Stimulated activated CD8-positive, alpha-beta memory T cell treated with anti-CD3 and anti-CD28 coated beads, Interleukin-7, amount 100 ng/mL, for 48 hours (primary cell): ENCODE results near the gene ZSCAN9.
A peak's percentile ranks its signal among the peaks of the same experiment; 100 is the strongest.

Source experiments
- DNase-seq, 2 donors: peaks; one replicate each; pipeline ENCODE4 v3.0.0-alpha.2; 2020; ENCODE audit warnings: low read depth in 1 of 2; ENCODE audit errors: extremely low read depth in 1 of 2

ZSCAN9 gene

GRCh38 chr6:28266563-28266961 lies 41.5 kb downstream of the ZSCAN9 start:
- no peak for DNase-seq

DNA sequence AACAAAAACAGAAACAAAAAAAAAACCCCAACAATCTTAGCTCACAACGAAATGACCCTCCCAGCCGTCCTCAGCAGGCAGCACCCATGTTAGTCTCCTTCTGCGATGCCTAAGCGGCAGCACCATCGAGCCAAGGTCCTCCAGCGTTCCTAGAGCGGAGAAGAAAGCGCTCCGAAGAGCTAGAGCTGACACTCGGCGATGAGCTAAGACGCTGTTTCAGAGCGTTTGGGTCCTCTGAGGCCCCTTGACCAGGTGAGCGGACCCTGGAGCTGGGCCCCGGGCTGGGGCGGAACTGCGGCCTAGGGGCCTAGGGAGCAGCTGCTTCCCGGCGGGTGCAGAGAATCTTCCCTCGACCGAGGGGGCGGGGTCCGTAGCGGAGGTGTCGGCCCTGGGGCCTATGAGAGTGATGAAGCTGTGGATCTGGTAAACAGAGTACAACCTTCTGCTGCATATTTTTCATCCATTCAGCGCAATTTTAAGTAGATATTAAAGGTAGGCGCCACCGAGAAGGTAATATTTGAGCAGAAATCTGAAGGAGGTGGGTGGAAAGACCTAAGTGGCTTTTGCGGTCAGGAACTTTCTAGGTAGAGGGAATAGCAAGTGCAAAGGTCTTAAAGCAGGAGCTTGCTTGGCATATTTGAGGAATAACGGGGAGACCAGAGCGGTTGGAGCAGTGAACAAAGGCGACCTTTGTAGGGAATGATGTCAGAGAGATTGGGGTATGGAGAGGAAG lies 42.1 kb downstream of the ZSCAN9 start, which contains the start of gene ZSCAN26:
Gene ZSCAN26 (plus strand): TSS at position 182 of the 733 bp plus-strand sequence. CDS start 4,777 bp downstream, outside the sequence.
- peak; percentile 54 to 76 for DNase-seq

DNA sequence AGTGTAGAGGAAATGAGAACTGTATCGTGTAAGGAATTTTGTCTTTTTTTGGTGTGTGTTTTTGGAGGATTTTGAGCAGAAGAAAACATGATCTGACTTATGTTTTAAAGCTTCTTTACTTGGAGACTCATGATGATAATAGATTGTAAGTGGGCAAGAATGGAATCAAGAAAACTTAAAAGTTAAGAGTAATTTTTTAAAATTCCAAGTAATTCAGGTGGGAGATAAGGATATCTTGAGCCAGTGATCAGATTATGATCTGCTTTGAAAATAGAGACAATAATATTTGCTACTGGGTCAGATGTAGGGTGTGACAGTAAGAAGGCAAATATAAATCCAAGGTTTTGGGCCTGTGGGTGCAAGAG lies 42.6 kb downstream of the ZSCAN9 start:
- no peak for DNase-seq

GRCh38 chr6:28269492-28269891 lies 44.4 kb downstream of the ZSCAN9 start:
- no peak for DNase-seq

- no peak for DNase-seq
Observed at GRCh38 chr6:28274888-28275287, 49.8 kb downstream of the ZSCAN9 start.

GRCh38 chr6:28277746-28278145 lies 52.7 kb downstream of the ZSCAN9 start:
- no peak for DNase-seq

DNA sequence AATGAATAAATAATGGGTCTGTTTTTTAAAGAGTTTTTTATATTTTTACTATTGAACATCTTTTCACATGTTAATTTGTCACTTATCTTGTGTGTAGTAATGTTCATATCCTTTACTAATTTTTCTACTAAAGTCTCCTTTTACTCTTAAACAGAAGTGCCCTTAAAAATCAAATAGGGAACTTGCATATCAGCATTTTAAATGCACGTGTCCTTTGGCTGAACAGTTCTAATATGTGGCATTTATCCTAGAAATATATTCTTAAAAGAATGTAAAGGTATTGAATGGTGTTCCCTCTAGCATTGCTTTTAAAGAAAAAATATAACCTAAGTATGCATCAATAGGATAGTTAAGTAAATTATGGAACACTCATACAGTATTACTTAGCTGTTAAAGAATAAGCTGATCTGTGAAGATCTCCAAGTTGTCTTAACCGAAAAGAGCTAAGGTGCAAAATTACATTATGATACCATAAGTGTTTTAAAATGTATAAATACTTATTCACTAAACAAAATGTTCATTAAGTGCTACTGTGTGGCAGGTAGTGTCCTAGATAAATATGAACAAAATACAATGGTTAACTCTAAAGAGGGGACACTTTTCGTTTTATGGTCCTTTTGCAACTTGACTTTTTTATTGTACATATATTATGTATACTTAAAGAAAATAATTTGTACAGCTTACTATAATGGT lies 55.7 kb downstream of the ZSCAN9 start:
- no peak for DNase-seq

DNA sequence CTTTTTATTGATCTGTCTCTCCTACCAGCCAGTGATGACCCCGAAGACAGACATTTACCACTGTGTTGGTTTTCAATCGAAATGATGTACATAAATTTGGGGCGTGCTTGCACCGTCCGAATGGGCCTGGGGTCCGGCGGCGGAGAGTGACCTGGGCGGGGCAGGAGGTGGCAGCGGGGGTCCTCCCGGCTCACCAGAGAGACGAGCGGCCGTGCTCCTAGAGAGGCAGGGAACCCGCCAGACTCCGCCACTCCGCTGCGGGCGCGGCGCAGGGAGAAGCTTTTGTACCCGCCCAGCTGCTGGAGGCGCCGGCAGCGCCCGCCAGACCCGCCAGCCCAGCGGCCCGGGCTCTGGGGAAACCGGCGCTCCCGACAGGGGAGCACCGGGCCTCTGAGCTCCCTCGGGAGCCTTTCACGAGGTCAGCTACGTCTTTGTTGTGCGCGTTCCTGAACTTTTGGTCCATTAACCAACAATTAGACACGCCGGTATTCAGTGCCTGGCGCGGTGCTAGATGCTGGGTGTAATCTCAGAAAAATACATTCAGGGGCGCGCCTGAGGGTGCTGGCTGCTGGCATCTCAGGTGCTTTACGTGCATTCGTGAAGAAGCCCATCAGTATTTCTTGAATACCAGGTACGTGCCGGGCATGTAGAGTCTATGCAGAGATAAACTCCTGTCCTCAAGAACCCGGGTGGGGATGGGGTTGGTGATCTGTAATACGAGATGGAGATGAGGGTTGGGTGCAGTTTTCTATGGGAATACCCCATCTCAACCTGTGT lies 56.4 kb downstream of the ZSCAN9 start, which contains the start of gene PGBD1:
Gene PGBD1 (plus strand): TSS at position 285 of the 777 bp plus-strand sequence. CDS start 2,242 bp downstream, outside the sequence.
- DNase-seq, result peak; percentile 47 to 63

- DNase-seq, result no peak
Observed at GRCh38 chr6:28282926-28283325, 57.9 kb downstream of the ZSCAN9 start.
